ENCODE data around the gene DYNC1I1. TPM values are rescaled to one million over a fixed set of nuclear protein-coding genes. Genes with fewer than 3 reads are reported as not detected.

DYNC1I1 gene
- polyA plus RNA-seq, 1 of the 3 experiments (the other 2 are of a cell fraction) = 0.05 TPM

DNA sequence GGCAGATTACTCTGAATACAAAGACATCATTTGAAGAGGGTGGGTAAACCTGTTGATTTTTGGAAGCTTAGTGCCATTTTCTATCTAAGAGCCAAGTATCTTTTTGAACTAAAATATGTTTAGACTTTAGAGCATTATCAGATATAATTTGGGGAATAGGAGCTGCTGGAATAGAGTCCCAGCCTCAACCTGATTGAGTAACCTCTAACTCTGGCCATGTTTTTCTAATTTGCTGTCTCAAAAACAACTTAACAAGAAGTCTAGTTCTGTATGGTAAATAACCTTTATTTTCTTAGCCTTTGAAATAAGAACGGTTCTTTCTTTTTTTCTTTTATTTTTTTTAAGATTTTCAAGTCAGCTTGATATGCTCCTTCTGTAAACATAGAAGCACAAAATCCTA is 224.5 kb downstream of the DYNC1I1 start (continued):
- TF ChIP-seq MAX (IDR thresholded peaks at IDR 0.05; ENCODE audit: low read depth) = no peak
- TF ChIP-seq, protein P1, sequence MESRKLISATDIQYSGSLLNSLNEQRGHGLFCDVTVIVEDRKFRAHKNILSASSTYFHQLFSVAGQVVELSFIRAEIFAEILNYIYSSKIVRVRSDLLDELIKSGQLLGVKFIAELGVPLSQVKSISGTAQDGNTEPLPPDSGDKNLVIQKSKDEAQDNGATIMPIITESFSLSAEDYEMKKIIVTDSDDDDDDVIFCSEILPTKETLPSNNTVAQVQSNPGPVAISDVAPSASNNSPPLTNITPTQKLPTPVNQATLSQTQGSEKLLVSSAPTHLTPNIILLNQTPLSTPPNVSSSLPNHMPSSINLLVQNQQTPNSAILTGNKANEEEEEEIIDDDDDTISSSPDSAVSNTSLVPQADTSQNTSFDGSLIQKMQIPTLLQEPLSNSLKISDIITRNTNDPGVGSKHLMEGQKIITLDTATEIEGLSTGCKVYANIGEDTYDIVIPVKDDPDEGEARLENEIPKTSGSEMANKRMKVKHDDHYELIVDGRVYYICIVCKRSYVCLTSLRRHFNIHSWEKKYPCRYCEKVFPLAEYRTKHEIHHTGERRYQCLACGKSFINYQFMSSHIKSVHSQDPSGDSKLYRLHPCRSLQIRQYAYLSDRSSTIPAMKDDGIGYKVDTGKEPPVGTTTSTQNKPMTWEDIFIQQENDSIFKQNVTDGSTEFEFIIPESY (IDR thresholded peaks at IDR 0.05; ENCODE audit: borderline replicate concordance, low read depth) = no peak

DNA sequence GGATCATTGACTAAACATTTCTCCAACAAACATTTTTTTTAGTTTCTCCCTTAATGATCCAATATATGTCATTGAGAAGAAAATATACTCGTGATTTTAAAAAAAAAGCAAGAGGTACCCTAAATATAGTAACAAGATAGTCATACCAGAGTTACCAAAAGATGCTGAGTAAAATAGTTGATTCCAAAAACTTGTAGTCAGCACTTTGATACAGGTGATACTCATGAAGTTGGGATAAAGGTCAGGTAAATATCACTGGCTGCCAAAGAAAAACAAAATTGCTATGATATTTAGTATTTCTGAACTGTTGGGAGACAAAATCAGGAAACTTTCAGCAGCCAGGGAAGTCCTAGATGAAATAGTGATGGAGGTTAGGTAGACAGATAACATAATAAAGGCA is 225.3 kb downstream of the DYNC1I1 start:
- WGBS (ENCODE audit: low lambda C conversion rate) = 5% methylated on average over 1 of the region's 1 CpG

More for the DNA sequence above, 225.3 kb downstream of the DYNC1I1 start:
- Histone ChIP-seq H3K4me2 (no peak overlapping the region), H3K27ac (ENCODE audit: low read depth in 2 of 2, low read length in 1 of 2) (no peak overlapping the region), H3F3A (replicated peaks; ENCODE audit: insufficient read depth) (no peaks in the 10 kb centered on the region), H3K27me3 (ENCODE audit: insufficient read depth) (no peaks in the 10 kb centered on the region), H3K79me2 (ENCODE audit: insufficient read depth) (no peaks in the 10 kb centered on the region), H2AFZ (ENCODE audit: low read depth) (no peak overlapping the region), H3K36me3 (replicated peaks in 1 of 2; ENCODE audit: control insufficient read depth in 1 of 2, insufficient read depth in 2 of 2, low read length in 1 of 2) (no peaks in the 10 kb centered on the region), H3K9me2 (no peaks in the 10 kb centered on the region), H3K4me3 (ENCODE audit: low read depth in 2 of 2, low read length in 1 of 2) (no peak overlapping the region), H4K20me1 (ENCODE audit: insufficient read depth) (no peaks in the 10 kb centered on the region), H3K4me1 (ENCODE audit: control insufficient read depth in 1 of 2, insufficient read depth in 2 of 2, low read depth in 1 of 2, low read length in 1 of 2) (no peaks in the 10 kb centered on the region), H3K9me3 (no peaks in the 10 kb centered on the region), H3K9ac (no peak overlapping the region)
- ChIA-PET POLR2A (no interaction called here), CTCF (interaction anchor here (2.3 kb wide), 1 partner anchor 82 kb away, joined by 7 read pairs; no protein-coding TSS in a partner anchor)
- DNase-seq = no peak
- TF ChIP-seq MEF2A (IDR thresholded peaks at IDR 0.05; ENCODE audit: borderline replicate concordance, low read depth) = no peak
- TF ChIP-seq FOXM1 (IDR thresholded peaks at IDR 0.05; ENCODE audit: low read depth) = no peak
- TF ChIP-seq RAD21 (IDR thresholded peaks at IDR 0.05; ENCODE audit: low read length) = no peak
- no peak for TF ChIP-seq FOXJ3 (CRISPR knock-in tag; IDR thresholded peaks at IDR 0.05)
- no peak for TF ChIP-seq MXI1 (IDR thresholded peaks at IDR 0.05; ENCODE audit: low read depth, low read length)
- no peak for TF ChIP-seq GABPA (IDR thresholded peaks at IDR 0.05; ENCODE audit: low read depth)
- TF ChIP-seq, protein P2, sequence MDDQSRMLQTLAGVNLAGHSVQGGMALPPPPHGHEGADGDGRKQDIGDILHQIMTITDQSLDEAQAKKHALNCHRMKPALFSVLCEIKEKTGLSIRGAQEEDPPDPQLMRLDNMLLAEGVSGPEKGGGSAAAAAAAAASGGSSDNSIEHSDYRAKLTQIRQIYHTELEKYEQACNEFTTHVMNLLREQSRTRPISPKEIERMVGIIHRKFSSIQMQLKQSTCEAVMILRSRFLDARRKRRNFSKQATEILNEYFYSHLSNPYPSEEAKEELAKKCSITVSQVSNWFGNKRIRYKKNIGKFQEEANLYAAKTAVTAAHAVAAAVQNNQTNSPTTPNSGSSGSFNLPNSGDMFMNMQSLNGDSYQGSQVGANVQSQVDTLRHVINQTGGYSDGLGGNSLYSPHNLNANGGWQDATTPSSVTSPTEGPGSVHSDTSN (IDR thresholded peaks at IDR 0.05) = no peak
- TF ChIP-seq FOSL2 (IDR thresholded peaks at IDR 0.05; ENCODE audit: borderline replicate concordance, low read depth) = no peak
- TF ChIP-seq, protein P1 (IDR thresholded peaks at IDR 0.05; ENCODE audit: borderline replicate concordance, low read depth) = no peak
- no peak for TF ChIP-seq YY1 (IDR thresholded peaks at IDR 0.05; ENCODE audit: low read depth)
- TF ChIP-seq SMC3 (IDR thresholded peaks at IDR 0.05; ENCODE audit: low read depth, low read length) = no peak
- TF ChIP-seq IRF3 (IDR thresholded peaks at IDR 0.05; ENCODE audit: low read depth, low read length) = no peak
- no peak for TF ChIP-seq POLR2AphosphoS5 (IDR thresholded peaks at IDR 0.05; ENCODE audit: low read depth, low read length)
